Kasumi-1 (cell line): Measurements from ENCODE around the gene MAP4.
"Not testable (repeated sequence)": the region's sequence is repeated elsewhere in the genome, so short reads cannot be mapped to it uniquely, and the experiment has no call there.

Source experiments
- DNase-seq, 2 experiments: peaks; one replicate each; lab custom pipeline; 2025; lab: John Stamatoyannopoulos, UW

The MAP4 gene

DNA sequence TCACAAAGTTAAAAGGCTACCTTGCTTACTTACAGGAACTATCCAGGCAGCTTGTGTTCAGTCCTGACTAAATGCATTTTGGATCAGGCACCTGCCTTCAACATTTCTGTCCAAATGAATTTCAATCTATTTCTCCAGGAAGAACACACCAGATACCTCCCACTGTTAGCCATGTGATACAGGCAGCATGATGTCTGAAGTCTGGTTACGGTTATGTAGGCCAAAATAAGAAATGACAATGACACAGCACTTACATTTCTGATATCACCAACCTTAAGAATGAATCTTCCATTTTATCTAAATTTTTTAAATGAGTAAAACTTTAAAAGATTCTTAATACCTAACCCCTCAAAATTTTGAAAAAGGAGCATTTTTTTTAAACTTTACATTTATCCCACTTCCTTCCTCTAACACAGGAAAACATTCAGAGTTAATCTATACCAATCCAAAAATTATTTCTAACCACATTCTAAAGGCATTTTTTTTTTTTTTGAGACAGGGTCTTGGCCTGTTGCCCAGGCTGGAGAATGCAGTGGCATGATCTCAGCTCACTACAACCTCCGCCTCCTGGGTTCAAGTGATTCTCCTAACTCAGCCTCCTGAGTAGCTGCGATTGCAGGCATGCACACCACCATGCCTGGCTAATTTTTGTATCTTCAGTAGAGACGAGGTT lies at the start of gene MAP4:
MAP4 (minus strand) TSS at position 116 of the 673 bp plus-strand sequence. CDS start 17,556 bp downstream, outside the sequence.
- peak; percentile 27 to 36 for DNase-seq

GRCh38 chr3:48065035-48065434 lies 48.8 kb upstream of the MAP4 start:
- DNase-seq, result no peak

- no peak for DNase-seq
These were observed 48.1 kb upstream of the MAP4 start for GRCh38 chr3:48064292-48064829.

DNA sequence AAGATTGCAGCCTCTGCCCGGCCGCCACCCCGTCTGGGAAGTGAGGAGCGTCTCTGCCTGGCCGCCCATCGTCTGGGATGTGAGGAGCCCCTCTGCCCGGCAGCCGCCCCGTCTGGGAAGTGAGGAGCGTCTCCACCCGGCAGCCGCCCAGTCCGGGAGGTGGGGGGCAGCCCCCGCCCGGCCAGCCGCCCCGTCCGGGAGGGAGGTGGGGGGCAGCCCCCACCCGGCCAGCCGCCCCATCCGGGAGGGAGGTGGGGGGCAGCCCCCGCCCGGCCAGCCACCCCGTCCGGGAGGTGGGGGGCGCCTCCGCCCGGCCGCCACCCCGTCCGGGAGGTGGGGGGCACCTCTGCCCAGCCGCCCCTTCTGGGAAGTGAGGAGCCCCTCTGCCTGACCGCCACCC lies 45.4 kb upstream of the MAP4 start:
- not testable (repeated sequence) for DNase-seq

- DNase-seq, result no peak
These were observed 41.9 kb upstream of the MAP4 start for GRCh38 chr3:48058091-48058490.

DNA sequence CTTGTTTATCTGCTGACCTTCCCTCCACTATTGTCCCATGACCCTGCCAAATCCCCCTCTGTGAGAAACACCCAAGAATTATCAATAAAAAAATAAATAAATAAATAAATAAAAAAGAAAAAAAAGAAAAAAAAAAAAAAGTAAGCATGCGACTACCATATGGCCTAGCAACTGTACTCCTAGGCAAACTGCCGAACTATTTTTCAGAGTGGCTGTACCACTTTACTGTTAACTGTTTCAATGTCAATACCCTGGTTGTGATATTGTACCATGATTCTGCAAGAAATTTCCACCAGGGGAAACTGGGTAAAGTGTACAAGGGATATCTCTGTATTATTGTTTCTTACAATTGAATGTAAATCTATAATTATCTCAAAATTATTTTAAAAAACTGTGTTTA lies 41.3 kb upstream of the MAP4 start:
- DNase-seq, result no peak

- peak; percentile 24 to 28 for DNase-seq
These were observed 31.7 kb upstream of the MAP4 start for GRCh38 chr3:48047841-48048464.

- no peak for DNase-seq
These were observed 26.0 kb upstream of the MAP4 start for GRCh38 chr3:48042071-48042760.

GRCh38 chr3:48039487-48040190 lies 23.4 kb upstream of the MAP4 start:
- DNase-seq, result peak; percentile 69 to 82

- no peak for DNase-seq
These were observed 22.8 kb upstream of the MAP4 start for GRCh38 chr3:48038971-48039481.

GRCh38 chr3:48034000-48034516 lies 17.8 kb upstream of the MAP4 start:
- no peak for DNase-seq

DNA sequence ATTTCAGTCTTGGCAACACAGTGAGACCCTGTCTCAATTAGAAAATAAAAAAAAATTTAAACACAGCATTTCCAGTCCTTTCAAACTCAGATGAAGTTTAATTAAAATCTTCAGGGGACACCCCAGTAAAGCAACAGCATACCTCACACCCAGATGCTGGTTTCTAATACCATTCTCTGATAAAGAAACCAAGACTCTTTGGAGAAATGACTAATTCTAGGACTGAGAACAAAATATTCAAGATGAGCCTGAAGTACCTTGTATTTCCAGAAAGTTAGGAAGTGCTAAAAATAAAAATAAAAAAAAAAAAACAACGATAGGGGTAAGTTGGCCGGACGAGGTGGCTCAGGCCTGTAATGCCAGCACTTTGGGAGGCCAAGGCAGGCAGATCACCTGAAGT lies 14.0 kb upstream of the MAP4 start:
- DNase-seq, result no peak

DNA sequence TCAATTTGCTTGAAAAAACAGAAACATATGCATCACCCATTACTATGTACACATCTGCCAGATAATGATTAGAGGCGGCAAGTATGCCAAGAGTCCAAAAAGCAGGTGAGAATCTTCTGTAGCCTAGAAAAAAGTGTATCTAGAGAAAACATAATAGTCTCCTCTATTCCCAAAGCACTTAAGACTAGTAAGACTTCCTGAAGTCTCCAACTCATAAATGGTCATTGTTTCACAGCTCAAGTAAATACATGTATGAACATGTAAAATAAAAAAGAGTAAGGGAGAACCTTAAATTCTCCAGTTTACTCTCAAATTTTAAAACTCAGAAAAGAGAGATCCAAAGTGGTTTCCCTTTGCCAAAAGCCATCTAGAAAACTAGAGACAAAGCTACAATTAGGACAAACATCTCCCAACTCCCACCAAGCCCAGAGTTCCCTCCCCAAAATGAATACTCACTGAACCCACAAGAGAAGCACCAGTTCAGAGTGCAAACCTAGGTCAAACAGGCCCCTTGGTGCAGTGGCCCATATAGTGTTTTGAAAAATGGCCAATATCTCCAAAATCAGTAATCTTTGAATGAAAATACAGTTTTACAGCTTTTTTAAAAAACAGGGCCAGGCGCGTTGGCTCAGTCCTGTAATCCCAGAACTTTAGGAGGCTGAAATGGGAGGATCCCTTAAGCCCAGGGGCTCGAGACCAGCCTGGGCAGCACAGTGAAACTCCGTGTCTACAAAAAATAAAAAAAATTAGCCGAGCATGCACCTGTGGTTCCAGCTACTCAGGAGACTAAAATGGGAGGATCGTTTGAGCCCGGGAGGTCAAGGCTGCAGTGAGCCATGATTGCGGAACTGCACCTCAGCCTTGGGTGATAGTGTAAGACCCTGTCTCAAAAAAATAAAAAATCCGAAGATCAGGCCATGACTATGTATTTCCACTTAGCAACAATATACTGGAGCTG lies 11.0 kb upstream of the MAP4 start:
- no peak for DNase-seq

GRCh38 chr3:48026098-48026497 lies 9.9 kb upstream of the MAP4 start:
- DNase-seq, result no peak

DNA sequence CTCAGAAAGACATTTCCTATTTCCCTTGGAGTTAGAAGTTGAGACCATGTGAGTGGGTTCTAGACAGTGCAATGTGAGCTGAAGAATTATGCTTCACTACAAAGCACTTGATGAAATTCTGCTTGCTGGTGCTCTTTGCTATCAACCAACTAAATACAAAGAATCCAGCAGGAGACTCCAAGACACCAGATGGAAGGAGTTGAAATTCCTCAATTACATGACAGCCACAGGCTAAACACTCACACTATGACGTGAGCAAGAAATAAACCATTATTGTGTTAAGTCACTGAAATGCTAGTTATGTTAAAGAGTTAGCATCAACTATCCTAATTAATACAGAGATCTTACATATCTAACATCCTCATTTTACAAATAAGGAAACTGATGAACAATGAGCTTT lies 8.2 kb upstream of the MAP4 start:
- DNase-seq, result no peak

- no peak for DNase-seq
These were observed 7.2 kb upstream of the MAP4 start for GRCh38 chr3:48023377-48023776.

- no peak for DNase-seq
These were observed 6.0 kb upstream of the MAP4 start for GRCh38 chr3:48022178-48022577.

DNA sequence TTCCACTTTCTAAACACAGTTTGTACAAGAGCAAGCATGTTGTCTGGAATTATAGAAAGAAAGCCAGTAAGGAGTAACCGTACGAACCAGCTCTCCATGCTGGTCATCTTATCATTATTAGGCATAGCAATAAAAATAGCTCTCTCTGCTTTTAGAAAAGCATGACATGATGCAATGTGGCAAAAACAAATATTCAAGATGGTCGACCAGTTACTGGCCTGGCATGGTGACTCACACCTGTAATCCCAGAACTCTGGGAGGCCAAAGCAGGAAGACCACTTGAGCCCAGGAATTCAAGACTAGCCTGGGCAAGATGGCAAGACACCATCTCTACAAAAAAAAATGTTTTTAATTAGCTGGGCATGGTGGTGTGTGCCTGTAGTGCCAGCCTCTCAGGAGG lies 2.6 kb upstream of the MAP4 start:
- no peak for DNase-seq

GRCh38 chr3:48015431-48016180 lies 610 bp downstream of the MAP4 start:
- DNase-seq, result no peak

- no peak for DNase-seq
These were observed 1.9 kb downstream of the MAP4 start for GRCh38 chr3:48014358-48014757.
